GM23338 (cell line): Measurements from ENCODE around the gene WDR17.

Experiments used
- CREB1 ChIP-seq: fragments of 250-450 bp; sonication (Bioruptor Pico); IDR thresholded peaks from 2 replicates; pipeline ENCODE4 v1.5.0; 2020; ENCODE audit warnings: low read depth, mild to moderate bottlenecking, moderate library complexity
- CTCF ChIP-seq, 2 experiments: fragments of 200-600 bp in 1 of 2; sonication (generic) in 1 of 2; conservative IDR thresholded peaks; 2 replicates each; pipeline versions ENCODE4 v1.5.1 to v1.6.1; 2016 to 2017; ENCODE audit warnings: antibody characterized with exemption in 2 of 2, low read depth in 2 of 2, mild to moderate bottlenecking in 2 of 2, moderate library complexity in 1 of 2
- EZH2 ChIP-seq: fragments of 200-600 bp; sonication (generic); IDR thresholded peaks from one replicate; pipeline ENCODE4 v1.8.0; 2017; ENCODE audit warnings: antibody characterized with exemption, mild to moderate bottlenecking, low read depth; ENCODE audit not compliant: unreplicated experiment
- EZH2phosphoT487 ChIP-seq: fragments of 200-600 bp; sonication (generic); IDR thresholded peaks from one replicate; pipeline ENCODE4 v1.8.1; 2018; ENCODE audit warnings: antibody characterized with exemption; ENCODE audit not compliant: unreplicated experiment
- JUNB ChIP-seq: IDR thresholded peaks from one replicate; pipeline ENCODE4 v1.6.1; 2016; ENCODE audit warnings: antibody characterized with exemption; ENCODE audit not compliant: unreplicated experiment
- NANOG ChIP-seq: IDR thresholded peaks from 2 replicates; pipeline ENCODE4 v1.6.1; 2016; ENCODE audit warnings: antibody characterized with exemption, borderline replicate concordance
- POLR2AphosphoS5 ChIP-seq: IDR thresholded peaks from 2 replicates; pipeline ENCODE4 v1.6.1; 2016; ENCODE audit warnings: antibody characterized with exemption, low read depth
- REST ChIP-seq: IDR thresholded peaks from one replicate; pipeline ENCODE4 v1.6.1; 2018; ENCODE audit warnings: antibody characterized with exemption; ENCODE audit not compliant: unreplicated experiment
- STAT1 ChIP-seq: IDR thresholded peaks from one replicate; pipeline ENCODE4 v1.6.1; 2016; ENCODE audit warnings: antibody characterized with exemption; ENCODE audit not compliant: unreplicated experiment
- ZNF114 ChIP-seq: fragments of 250-450 bp; sonication (Bioruptor Pico); IDR thresholded peaks from 2 replicates; pipeline ENCODE4 v1.5.0; 2020; ENCODE audit warnings: mild to moderate bottlenecking, moderate library complexity
- ZNF331 ChIP-seq: fragments of 250-450 bp; sonication (Bioruptor Pico); IDR thresholded peaks from 2 replicates; pipeline ENCODE4 v1.5.0; 2020; ENCODE audit warnings: low read depth, mild to moderate bottlenecking, moderate library complexity
- TF ChIP-seq, protein P1 (sequence below): IDR thresholded peaks from 2 replicates; pipeline ENCODE4 v1.6.1; 2016; ENCODE audit warnings: antibody characterized with exemption

- TF ChIP-seq CTCF (conservative IDR thresholded peaks at IDR 0.05; ENCODE audit: low read depth in 2 of 2) (no peak), JUNB (no peak), POLR2AphosphoS5 (no peak), STAT1 (no peak), EZH2 (no peak), REST (no peak), EZH2phosphoT487 (no peak), CREB1 (no peak), NANOG (no peak), ZNF331 (CRISPR knock-in tag) (no peak), ZNF114 (CRISPR knock-in tag) (no peak)
- TF ChIP-seq, protein P1, sequence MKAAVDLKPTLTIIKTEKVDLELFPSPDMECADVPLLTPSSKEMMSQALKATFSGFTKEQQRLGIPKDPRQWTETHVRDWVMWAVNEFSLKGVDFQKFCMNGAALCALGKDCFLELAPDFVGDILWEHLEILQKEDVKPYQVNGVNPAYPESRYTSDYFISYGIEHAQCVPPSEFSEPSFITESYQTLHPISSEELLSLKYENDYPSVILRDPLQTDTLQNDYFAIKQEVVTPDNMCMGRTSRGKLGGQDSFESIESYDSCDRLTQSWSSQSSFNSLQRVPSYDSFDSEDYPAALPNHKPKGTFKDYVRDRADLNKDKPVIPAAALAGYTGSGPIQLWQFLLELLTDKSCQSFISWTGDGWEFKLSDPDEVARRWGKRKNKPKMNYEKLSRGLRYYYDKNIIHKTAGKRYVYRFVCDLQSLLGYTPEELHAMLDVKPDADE: no peak
Observed at GRCh38 chr4:176052744-176053143, 12.9 kb upstream of the WDR17 start.
